HEK293 (cell line): ENCODE data around the gene RBM7.
A peak's percentile ranks its signal among the peaks of the same experiment; 100 is the strongest.

Source experiments
- ATF2 ChIP-seq: fragments of 450-650 bp; formaldehyde crosslinking; IDR thresholded peaks from 2 replicates; pipeline ENCODE4 v1.5.1; 2016; ENCODE audit warnings: missing biosample characterization, missing genetic modification characterization, low read depth
- FEZF1 ChIP-seq: fragments of 450-650 bp; formaldehyde crosslinking; IDR thresholded peaks from 2 replicates; pipeline ENCODE4 v1.5.1; 2016; ENCODE audit warnings: missing biosample characterization, missing genetic modification characterization
- HOXD13 ChIP-seq: sonication (generic); formaldehyde crosslinking; IDR thresholded peaks from 2 replicates; pipeline ENCODE4 v1.8.0; 2022; ENCODE audit warnings: missing genetic modification reagents, borderline replicate concordance
- KLF1 ChIP-seq: fragments of 450-650 bp; formaldehyde crosslinking; IDR thresholded peaks from 2 replicates; pipeline ENCODE4 v1.5.1; 2016; ENCODE audit warnings: missing biosample characterization, missing genetic modification characterization
- KLF16 ChIP-seq: fragments of 450-650 bp; formaldehyde crosslinking; IDR thresholded peaks from 2 replicates; pipeline ENCODE4 v1.5.1; 2017; ENCODE audit warnings: missing biosample characterization, missing genetic modification characterization
- KLF9 ChIP-seq: fragments of 450-650 bp; formaldehyde crosslinking; IDR thresholded peaks from 2 replicates; pipeline ENCODE4 v1.5.1; 2016; ENCODE audit warnings: missing biosample characterization, missing genetic modification characterization, low read depth
- MYNN ChIP-seq: fragments of 450-650 bp; formaldehyde crosslinking; IDR thresholded peaks from 2 replicates; pipeline ENCODE4 v1.5.1; 2016; ENCODE audit warnings: missing biosample characterization, missing genetic modification characterization, borderline replicate concordance
- REPIN1 ChIP-seq: fragments of 450-650 bp; formaldehyde crosslinking; IDR thresholded peaks from 2 replicates; pipeline ENCODE4 v1.5.1; 2017; ENCODE audit warnings: missing biosample characterization, missing genetic modification characterization, low read depth
- TCF7L2 ChIP-seq: IDR thresholded peaks from 2 replicates; pipeline ENCODE4 v1.6.1; 2011; ENCODE audit warnings: low read depth, mild to moderate bottlenecking, inconsistent platforms, low read length, moderate library complexity, borderline replicate concordance
- YY1 ChIP-seq: fragments of 450-650 bp; formaldehyde crosslinking; IDR thresholded peaks from 2 replicates; pipeline ENCODE4 v1.5.1; 2018; ENCODE audit warnings: missing biosample characterization, missing genetic modification characterization
- ZBTB17 ChIP-seq: fragments of 450-650 bp; formaldehyde crosslinking; IDR thresholded peaks from 2 replicates; pipeline ENCODE4 v1.5.1; 2016; ENCODE audit warnings: missing biosample characterization, missing genetic modification characterization
- ZIC2 ChIP-seq: fragments of 450-650 bp; formaldehyde crosslinking; IDR thresholded peaks from 2 replicates; pipeline ENCODE4 v1.5.1; 2016; ENCODE audit warnings: missing biosample characterization, missing genetic modification characterization
- ZNF169 ChIP-seq: fragments of 450-650 bp; formaldehyde crosslinking; IDR thresholded peaks from 2 replicates; pipeline ENCODE4 v1.5.1; 2016; ENCODE audit warnings: missing biosample characterization, missing genetic modification characterization
- ZNF174 ChIP-seq: fragments of 450-650 bp; formaldehyde crosslinking; IDR thresholded peaks from 2 replicates; pipeline ENCODE4 v1.5.0; 2017; ENCODE audit warnings: missing biosample characterization, mild to moderate bottlenecking, missing genetic modification characterization
- ZNF211 ChIP-seq: fragments of 450-650 bp; formaldehyde crosslinking; IDR thresholded peaks from 2 replicates; pipeline ENCODE4 v1.5.1; 2016; ENCODE audit warnings: low read depth, missing biosample characterization, missing genetic modification characterization
- ZNF221 ChIP-seq: fragments of 450-650 bp; formaldehyde crosslinking; IDR thresholded peaks from 2 replicates; pipeline ENCODE4 v1.5.1; 2017; ENCODE audit warnings: missing biosample characterization, missing genetic modification characterization, borderline replicate concordance
- ZNF248 ChIP-seq: fragments of 450-650 bp; formaldehyde crosslinking; IDR thresholded peaks from 2 replicates; pipeline ENCODE4 v1.5.1; 2017; ENCODE audit warnings: missing biosample characterization, missing genetic modification characterization
- ZNF362 ChIP-seq: fragments of 450-650 bp; formaldehyde crosslinking; IDR thresholded peaks from 2 replicates; pipeline ENCODE4 v1.5.1; 2016; ENCODE audit warnings: missing biosample characterization, missing genetic modification characterization
- ZNF514 ChIP-seq: fragments of 450-650 bp; formaldehyde crosslinking; IDR thresholded peaks from 2 replicates; pipeline ENCODE4 v1.5.1; 2016; ENCODE audit warnings: missing biosample characterization, missing genetic modification characterization
- ZNF623 ChIP-seq: fragments of 450-650 bp; formaldehyde crosslinking; IDR thresholded peaks from 2 replicates; pipeline ENCODE4 v1.5.1; 2016; ENCODE audit warnings: missing biosample characterization, missing genetic modification characterization
- ZNF660 ChIP-seq: fragments of 450-650 bp; IDR thresholded peaks from 2 replicates; pipeline ENCODE4 v1.5.1; 2018; ENCODE audit warnings: missing biosample characterization, mild to moderate bottlenecking, missing genetic modification characterization
- ZNF692 ChIP-seq: fragments of 450-650 bp; formaldehyde crosslinking; IDR thresholded peaks from 2 replicates; pipeline ENCODE4 v1.5.1; 2016; ENCODE audit warnings: missing biosample characterization, missing genetic modification characterization
- ZNF707 ChIP-seq: fragments of 450-650 bp; formaldehyde crosslinking; IDR thresholded peaks from 2 replicates; pipeline ENCODE4 v1.5.1; 2016; ENCODE audit warnings: missing biosample characterization, missing genetic modification characterization
- ZNF747 ChIP-seq: fragments of 450-650 bp; formaldehyde crosslinking; IDR thresholded peaks from 2 replicates; pipeline ENCODE4 v1.5.1; 2016; ENCODE audit warnings: missing biosample characterization, missing genetic modification characterization
- ZNF768 ChIP-seq: fragments of 450-650 bp; formaldehyde crosslinking; IDR thresholded peaks from 2 replicates; pipeline ENCODE4 v1.5.1; 2018; ENCODE audit warnings: missing biosample characterization, mild to moderate bottlenecking, missing genetic modification characterization
- ZNF776 ChIP-seq: fragments of 450-650 bp; formaldehyde crosslinking; IDR thresholded peaks from 2 replicates; pipeline ENCODE4 v1.5.0; 2017; ENCODE audit warnings: missing biosample characterization, missing genetic modification characterization, borderline replicate concordance
- ZNF792 ChIP-seq: fragments of 450-650 bp; formaldehyde crosslinking; IDR thresholded peaks from 2 replicates; pipeline ENCODE4 v1.5.1; 2016; ENCODE audit warnings: missing biosample characterization, missing genetic modification characterization
- ZNF843 ChIP-seq: fragments of 450-650 bp; formaldehyde crosslinking; IDR thresholded peaks from 2 replicates; pipeline ENCODE4 v1.5.1; 2016; ENCODE audit warnings: missing biosample characterization, missing genetic modification characterization
- TF ChIP-seq, protein P1 (sequence below): sonication (generic); formaldehyde crosslinking; IDR thresholded peaks from 2 replicates; pipeline ENCODE4 v1.8.1; 2022; ENCODE audit warnings: mild to moderate bottlenecking, moderate library complexity, missing genetic modification reagents
- TF ChIP-seq, protein P2 (sequence below): fragments of 450-650 bp; formaldehyde crosslinking; IDR thresholded peaks from 2 replicates; pipeline ENCODE4 v1.5.1; 2017; ENCODE audit warnings: missing biosample characterization, missing genetic modification characterization
- TF ChIP-seq, protein P3 (sequence below): fragments of 450-650 bp; formaldehyde crosslinking; IDR thresholded peaks from 2 replicates; pipeline ENCODE4 v1.5.1; 2017; ENCODE audit warnings: missing biosample characterization, missing genetic modification characterization
- TF ChIP-seq, protein P4 (sequence below): fragments of 450-650 bp; formaldehyde crosslinking; IDR thresholded peaks from 2 replicates; pipeline ENCODE4; 2016; ENCODE audit warnings: missing biosample characterization, missing genetic modification characterization

The RBM7 gene

GRCh38 chr11:114439229-114440120 lies 39.0 kb downstream of the RBM7 start, which contains the start of gene REXO2 (continued):
- TF ChIP-seq, protein P1, sequence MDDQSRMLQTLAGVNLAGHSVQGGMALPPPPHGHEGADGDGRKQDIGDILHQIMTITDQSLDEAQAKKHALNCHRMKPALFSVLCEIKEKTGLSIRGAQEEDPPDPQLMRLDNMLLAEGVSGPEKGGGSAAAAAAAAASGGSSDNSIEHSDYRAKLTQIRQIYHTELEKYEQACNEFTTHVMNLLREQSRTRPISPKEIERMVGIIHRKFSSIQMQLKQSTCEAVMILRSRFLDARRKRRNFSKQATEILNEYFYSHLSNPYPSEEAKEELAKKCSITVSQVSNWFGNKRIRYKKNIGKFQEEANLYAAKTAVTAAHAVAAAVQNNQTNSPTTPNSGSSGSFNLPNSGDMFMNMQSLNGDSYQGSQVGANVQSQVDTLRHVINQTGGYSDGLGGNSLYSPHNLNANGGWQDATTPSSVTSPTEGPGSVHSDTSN (CRISPR knock-in tag) = peak; percentile 31; the same call in 1 of the 2 replicates
- TF ChIP-seq HOXD13 (CRISPR knock-in tag) (no peak), ZNF776 (no peak), ZNF623 (tag by site-specific recombination) (no peak), ZIC2 (peak; percentile 58; the same call in 1 of the 2 replicates), FEZF1 (tag by site-specific recombination) (no peak), YY1 (tag by site-specific recombination) (no peak; the same call in 1 of the 2 replicates), ZNF169 (tag by site-specific recombination) (no peak), ZNF843 (tag by site-specific recombination) (0 out of 2 replicates have a peak, but pooled peaks have one; percentile 17), ZNF707 (tag by site-specific recombination) (no peak), ZNF692 (tag by site-specific recombination) (peak; percentile 29; the same call in 1 of the 2 replicates), TCF7L2 (no peak), KLF16 (no peak), MYNN (tag by site-specific recombination) (no peak), ZNF514 (tag by site-specific recombination) (no peak), KLF9 (tag by site-specific recombination) (peak; percentile 42; the same call in 1 of the 2 replicates), KLF1 (tag by site-specific recombination) (0 out of 2 replicates have a peak, but pooled peaks have one; percentile 26), ZNF660 (tag by site-specific recombination) (peak; percentile 24; the same call in 1 of the 2 replicates), ZNF174 (no peak), ZNF747 (tag by site-specific recombination) (no peak), ZNF362 (no peak), ZNF221 (no peak), ZNF248 (tag by site-specific recombination) (no peak), ZNF211 (tag by site-specific recombination) (no peak), ZNF768 (tag by site-specific recombination) (no peak), ATF2 (tag by site-specific recombination) (no peak), ZNF792 (tag by site-specific recombination) (no peak), REPIN1 (tag by site-specific recombination) (no peak), ZBTB17 (tag by site-specific recombination) (peak; percentile 65)
- TF ChIP-seq, protein P2, sequence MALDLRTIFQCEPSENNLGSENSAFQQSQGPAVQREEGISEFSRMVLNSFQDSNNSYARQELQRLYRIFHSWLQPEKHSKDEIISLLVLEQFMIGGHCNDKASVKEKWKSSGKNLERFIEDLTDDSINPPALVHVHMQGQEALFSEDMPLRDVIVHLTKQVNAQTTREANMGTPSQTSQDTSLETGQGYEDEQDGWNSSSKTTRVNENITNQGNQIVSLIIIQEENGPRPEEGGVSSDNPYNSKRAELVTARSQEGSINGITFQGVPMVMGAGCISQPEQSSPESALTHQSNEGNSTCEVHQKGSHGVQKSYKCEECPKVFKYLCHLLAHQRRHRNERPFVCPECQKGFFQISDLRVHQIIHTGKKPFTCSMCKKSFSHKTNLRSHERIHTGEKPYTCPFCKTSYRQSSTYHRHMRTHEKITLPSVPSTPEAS (tag by site-specific recombination) = no peak
- TF ChIP-seq, protein P3, sequence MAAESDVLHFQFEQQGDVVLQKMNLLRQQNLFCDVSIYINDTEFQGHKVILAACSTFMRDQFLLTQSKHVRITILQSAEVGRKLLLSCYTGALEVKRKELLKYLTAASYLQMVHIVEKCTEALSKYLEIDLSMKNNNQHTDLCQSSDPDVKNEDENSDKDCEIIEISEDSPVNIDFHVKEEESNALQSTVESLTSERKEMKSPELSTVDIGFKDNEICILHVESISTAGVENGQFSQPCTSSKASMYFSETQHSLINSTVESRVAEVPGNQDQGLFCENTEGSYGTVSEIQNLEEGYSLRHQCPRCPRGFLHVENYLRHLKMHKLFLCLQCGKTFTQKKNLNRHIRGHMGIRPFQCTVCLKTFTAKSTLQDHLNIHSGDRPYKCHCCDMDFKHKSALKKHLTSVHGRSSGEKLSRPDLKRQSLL = no peak
- TF ChIP-seq, protein P4, sequence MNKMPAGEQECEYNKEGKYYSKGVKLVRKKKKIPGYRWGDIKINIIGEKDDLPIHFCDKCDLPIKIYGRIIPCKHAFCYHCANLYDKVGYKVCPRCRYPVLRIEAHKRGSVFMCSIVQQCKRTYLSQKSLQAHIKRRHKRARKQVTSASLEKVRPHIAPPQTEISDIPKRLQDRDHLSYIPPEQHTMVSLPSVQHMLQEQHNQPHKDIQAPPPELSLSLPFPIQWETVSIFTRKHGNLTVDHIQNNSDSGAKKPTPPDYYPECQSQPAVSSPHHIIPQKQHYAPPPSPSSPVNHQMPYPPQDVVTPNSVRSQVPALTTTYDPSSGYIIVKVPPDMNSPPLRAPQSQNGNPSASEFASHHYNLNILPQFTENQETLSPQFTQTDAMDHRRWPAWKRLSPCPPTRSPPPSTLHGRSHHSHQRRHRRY (tag by site-specific recombination) = no peak
